Caco-2 (cell line): ENCODE results near the gene ITGA7. TPM values are rescaled to one million over a fixed set of nuclear protein-coding genes. Genes with fewer than 3 reads are reported as not detected.

Experiments
- BruUV-seq: library from RNA; stranded (reverse); fragments of 400-500 nt; replicated peaks from 2 replicates; lab custom pipeline; 2021; lab: Mats Ljungman, UMichigan
- CTCF ChIA-PET: fragments of 300-600 bp; sonication (Branson Sonifier 250); formaldehyde crosslinking; loops from one replicate; lab custom pipeline; 2022; ENCODE audit warnings: antibody characterized with exemption; lab: Charles Lee
- POLR2A ChIA-PET: fragments of 300-600 bp; sonication (Branson Sonifier 250); formaldehyde crosslinking; loops from one replicate; lab custom pipeline; 2022; ENCODE audit warnings: antibody characterized with exemption; lab: Charles Lee
- DNase-seq, 2 experiments: peaks; one replicate each; pipeline versions ENCODE4 v3.0.0 to v3.0.0-alpha.2; 2020 to 2022
- H3K27me3 ChIP-seq: replicated peaks from 2 replicates; pipeline ENCODE4 v1.6.0; 2011; ENCODE audit warnings: low read length; ENCODE audit not compliant: control insufficient read depth, insufficient read depth
- H3K36me3 ChIP-seq: 2 replicates; pipeline ENCODE4 v1.5.1; 2011; ENCODE audit warnings: low read length; ENCODE audit not compliant: control insufficient read depth, insufficient read depth
- H3K4me1 ChIP-seq: fragments of 250-450 bp; sonication (Bioruptor Pico); 2 replicates; pipeline ENCODE4 v1.5.1; 2020; ENCODE audit warnings: mild to moderate bottlenecking
- H3K4me3 ChIP-seq: 2 replicates; pipeline ENCODE4 v1.5.1; 2011; ENCODE audit warnings: low read depth, mild to moderate bottlenecking, control low read depth, low read length
- H3K9me3 ChIP-seq: fragments of 250-450 bp; sonication (Bioruptor Pico); 2 replicates; pipeline ENCODE4 v1.5.1; 2020; ENCODE audit warnings: mild to moderate bottlenecking, moderate library complexity
- H3K27ac Mint-ChIP-seq: one replicate; pipeline ENCODE4 v1.8.0; 2022; ENCODE audit warnings: mixed read lengths; ENCODE audit not compliant: unreplicated experiment
- H3K27me3 Mint-ChIP-seq: one replicate; pipeline ENCODE4 v1.8.0; 2022; ENCODE audit warnings: mixed read lengths; ENCODE audit not compliant: insufficient read depth, unreplicated experiment
- H3K36me3 Mint-ChIP-seq: one replicate; pipeline ENCODE4 v1.8.0; 2022; ENCODE audit warnings: mild to moderate bottlenecking, mixed read lengths; ENCODE audit not compliant: insufficient read depth, unreplicated experiment
- H3K4me1 Mint-ChIP-seq: one replicate; pipeline ENCODE4 v1.8.0; 2022; ENCODE audit warnings: low read depth, mixed read lengths; ENCODE audit not compliant: unreplicated experiment
- H3K4me3 Mint-ChIP-seq: one replicate; pipeline ENCODE4 v1.8.0; 2022; ENCODE audit warnings: mild to moderate bottlenecking, moderate library complexity, mixed read lengths; ENCODE audit not compliant: unreplicated experiment
- H3K9me3 Mint-ChIP-seq: one replicate; pipeline ENCODE4 v1.8.0; 2022; ENCODE audit warnings: mixed read lengths; ENCODE audit not compliant: unreplicated experiment
- intact Hi-C: fragments of 100-400 bp; cut with micrococcal nuclease; formaldehyde crosslinking; loops from one replicate; pipeline ENCODE4 v1.10.0; 2022; ENCODE audit not compliant: unreplicated experiment
- total RNA-seq: library from RNA; stranded (reverse); gene quantifications from 2 replicates; pipeline ENCODE4 v1.2.3, GENCODE V29; 2022
- TF ChIP-seq, protein P1 (sequence below), 2 experiments: fragments of 200-600 bp in 1 of 2; IDR thresholded peaks; 1 replicate in 1 of 2; 2 replicates in 1 of 2; pipeline versions ENCODE4 v1.5.1 to v1.8.0; 2011 to 2022; ENCODE audit warnings: antibody characterized with exemption in 1 of 2, control low read depth in 1 of 2, inconsistent platforms in 1 of 2, low read depth in 1 of 2, low read length in 1 of 2, mild to moderate bottlenecking in 1 of 2, moderate library complexity in 1 of 2; ENCODE audit not compliant: insufficient read depth in 1 of 2, severe bottlenecking in 1 of 2, unreplicated experiment in 1 of 2

The ITGA7 gene
- total RNA-seq, 1 experiment from 2014 or later: 46.1 TPM

DNA sequence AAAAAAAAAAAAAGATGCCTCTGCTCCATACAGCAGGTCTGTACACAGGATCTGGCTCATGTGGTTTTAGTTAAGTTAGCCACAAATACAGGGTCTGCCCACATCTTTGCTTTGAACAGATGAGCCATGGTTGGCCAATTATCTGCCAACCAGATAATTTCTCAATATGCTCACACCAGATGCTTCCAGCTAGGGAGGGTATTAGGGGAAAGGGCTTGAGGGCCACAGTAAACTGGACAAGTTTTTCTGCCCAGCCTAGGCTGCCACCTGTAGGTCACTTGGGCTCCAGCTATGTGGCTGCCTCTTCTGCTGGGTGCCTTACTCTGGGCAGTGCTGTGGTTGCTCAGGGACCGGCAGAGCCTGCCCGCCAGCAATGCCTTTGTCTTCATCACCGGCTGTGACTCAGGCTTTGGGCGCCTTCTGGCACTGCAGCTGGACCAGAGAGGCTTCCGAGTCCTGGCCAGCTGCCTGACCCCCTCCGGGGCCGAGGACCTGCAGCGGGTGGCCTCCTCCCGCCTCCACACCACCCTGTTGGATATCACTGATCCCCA is 13.3 kb upstream of the ITGA7 start:
- Histone ChIP-seq H3K9me3 (no peaks in the 10 kb centered on the region), H3K4me3 (peak overlapping the region; percentile 27; the same call in 1 of the 2 replicates), H3K4me1 (peaks cover 42% of the 10 kb centered on the region), H3K27me3 (no peaks in the 10 kb centered on the region), H3K36me3 (peaks cover 3% of the 10 kb centered on the region)
- Mint-ChIP-seq H3K36me3 (peaks cover 46% of the 10 kb centered on the region), H3K27ac (peak overlapping the region; percentile 63), H3K27me3 (no peaks in the 10 kb centered on the region), H3K4me3 (no peak overlapping the region), H3K9me3 (no peaks in the 10 kb centered on the region), H3K4me1 (peaks cover 8% of the 10 kb centered on the region)
- ChIA-PET POLR2A (interaction anchor here (1.5 to 1.7 kb wide), 3 partner anchors 9 to 39 kb away, joined by 8 to 14 read pairs (median 10); partner anchors contain the start of gene CD63), CTCF (interaction anchor here (0.7 to 3.9 kb wide), 9 partner anchors 9 to 64 kb away, joined by 3 to 102 read pairs (median 7); partner anchors contain the start of genes CD63 and ITGA7)
- peak in 1 of 2 experiments; percentile 68 for DNase-seq
- intact Hi-C loops: loop anchor here (1.0 to 2.0 kb wide), 4 partner anchors 16 to 102 kb away; a partner anchor contains a TSS
- TF ChIP-seq, protein P1, sequence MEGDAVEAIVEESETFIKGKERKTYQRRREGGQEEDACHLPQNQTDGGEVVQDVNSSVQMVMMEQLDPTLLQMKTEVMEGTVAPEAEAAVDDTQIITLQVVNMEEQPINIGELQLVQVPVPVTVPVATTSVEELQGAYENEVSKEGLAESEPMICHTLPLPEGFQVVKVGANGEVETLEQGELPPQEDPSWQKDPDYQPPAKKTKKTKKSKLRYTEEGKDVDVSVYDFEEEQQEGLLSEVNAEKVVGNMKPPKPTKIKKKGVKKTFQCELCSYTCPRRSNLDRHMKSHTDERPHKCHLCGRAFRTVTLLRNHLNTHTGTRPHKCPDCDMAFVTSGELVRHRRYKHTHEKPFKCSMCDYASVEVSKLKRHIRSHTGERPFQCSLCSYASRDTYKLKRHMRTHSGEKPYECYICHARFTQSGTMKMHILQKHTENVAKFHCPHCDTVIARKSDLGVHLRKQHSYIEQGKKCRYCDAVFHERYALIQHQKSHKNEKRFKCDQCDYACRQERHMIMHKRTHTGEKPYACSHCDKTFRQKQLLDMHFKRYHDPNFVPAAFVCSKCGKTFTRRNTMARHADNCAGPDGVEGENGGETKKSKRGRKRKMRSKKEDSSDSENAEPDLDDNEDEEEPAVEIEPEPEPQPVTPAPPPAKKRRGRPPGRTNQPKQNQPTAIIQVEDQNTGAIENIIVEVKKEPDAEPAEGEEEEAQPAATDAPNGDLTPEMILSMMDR (IDR thresholded peaks at IDR 0.05; ENCODE audit: insufficient read depth in 1 of 2, low read depth in 1 of 2, low read length in 1 of 2, severe bottlenecking in 1 of 2, unreplicated experiment in 1 of 2): peak; percentile 48 to 67
- TSS peak; percentile 24 for BruUV-seq

GRCh38 chr12:55720071-55720564 is 12.4 kb upstream of the ITGA7 start, which contains the start of gene RDH5:
RDH5 (plus strand) TSS chr12:55720393; CDS start chr12:55721185, 792 bp downstream.
- H3K27ac Mint-ChIP-seq: peak within 1 kb of the TSS; percentile 63
- CTCF ChIA-PET: interaction anchor here (0.6 to 3.9 kb wide), 7 partner anchors 9 to 286 kb away, joined by 3 to 102 read pairs (median 12); partner anchors contain the start of genes CD63 and ITGA7
- intact Hi-C loops: loop anchor here (2.0 kb wide), 2 partner anchors 15 to 61 kb away; no protein-coding TSS in a partner anchor
- peaks cover 45% of the 10 kb centered on the region for H3K36me3 Mint-ChIP-seq
- peaks cover 47% of the 10 kb centered on the region for H3K4me1 ChIP-seq
- no peaks in the 10 kb centered on the region for H3K9me3 ChIP-seq
- H3K27me3 Mint-ChIP-seq: no peaks in the 10 kb centered on the region
- POLR2A ChIA-PET: interaction anchor here (0.6 to 1.7 kb wide), 5 partner anchors 9 to 254 kb away, joined by 3 to 14 read pairs (median 8); partner anchors contain the start of genes CD63, ORMDL2, RAB5B and SARNP
- peak; percentile 77 to 87 for DNase-seq
- peaks cover 3% of the 10 kb centered on the region for H3K36me3 ChIP-seq
- H3K9me3 Mint-ChIP-seq: no peaks in the 10 kb centered on the region
- BruUV-seq: no TSS peak
- peak within 1 kb of the TSS; percentile 27 for H3K4me3 ChIP-seq
- H3K4me1 Mint-ChIP-seq: peaks cover 8% of the 10 kb centered on the region
- TF ChIP-seq, protein P1 (IDR thresholded peaks at IDR 0.05; ENCODE audit: insufficient read depth in 1 of 2, low read depth in 1 of 2, low read length in 1 of 2, severe bottlenecking in 1 of 2, unreplicated experiment in 1 of 2): no peak
- peak within 1 kb of the TSS; percentile 33 for H3K4me3 Mint-ChIP-seq
- H3K27me3 ChIP-seq: no peaks in the 10 kb centered on the region

GRCh38 chr12:55719371-55719770 is 11.7 kb upstream of the ITGA7 start:
- TF ChIP-seq, protein P1 (IDR thresholded peaks at IDR 0.05; ENCODE audit: insufficient read depth in 1 of 2, low read depth in 1 of 2, low read length in 1 of 2, severe bottlenecking in 1 of 2, unreplicated experiment in 1 of 2): no peak
- Histone ChIP-seq H3K9me3 (no peaks in the 10 kb centered on the region), H3K36me3 (peaks cover 3% of the 10 kb centered on the region), H3K4me3 (no peak overlapping the region), H3K27me3 (no peaks in the 10 kb centered on the region), H3K4me1 (peaks cover 47% of the 10 kb centered on the region)
- H3K27ac Mint-ChIP-seq: no peak overlapping the region
- no peak overlapping the region for H3K4me3 Mint-ChIP-seq
- no TSS peak for BruUV-seq
- H3K9me3 Mint-ChIP-seq: no peaks in the 10 kb centered on the region
- CTCF ChIA-PET: interaction anchor here (0.6 to 3.9 kb wide), 5 partner anchors 10 to 287 kb away, joined by 3 to 102 read pairs (median 12); partner anchors contain the start of genes CD63 and ITGA7
- no peak for DNase-seq
- intact Hi-C loops: no loop called here
- peaks cover 38% of the 10 kb centered on the region for H3K36me3 Mint-ChIP-seq
- peaks cover 8% of the 10 kb centered on the region for H3K4me1 Mint-ChIP-seq
- no peaks in the 10 kb centered on the region for H3K27me3 Mint-ChIP-seq
- POLR2A ChIA-PET: interaction anchor here (1.4 to 1.7 kb wide), 3 partner anchors 14 to 98 kb away, joined by 4 to 10 read pairs (median 8); partner anchors contain the start of genes ORMDL2 and SARNP
